HEK293 (cell line): ENCODE data around the gene OPCML.

ENCODE experiments used
- CTCF ChIA-PET: fragments of 350-600 bp; formaldehyde crosslinking; extraction: SDS; loops from one replicate; lab custom pipeline; 2021; ENCODE audit warnings: antibody characterized with exemption; lab: Yijun Ruan, JAX
- POLR2A ChIA-PET: fragments of 300-600 bp; formaldehyde crosslinking; extraction: SDS; loops from one replicate; lab custom pipeline; 2020; ENCODE audit warnings: antibody characterized with exemption, inconsistent platforms; lab: Yijun Ruan, JAX
- H3K27ac ChIP-seq: fragments of 200-500 bp; sonication (Bioruptor generic); 2 replicates; pipeline ENCODE4 v1.5.1; 2014; ENCODE audit warnings: low read depth, low read length, control low read depth, inconsistent platforms; ENCODE audit errors: extremely low read depth
- H3K36me3 ChIP-seq, 2 experiments: fragments of 200-500 bp in 1 of 2; sonication (Bioruptor generic) in 1 of 2; 1 replicate in 1 of 2; 2 replicates in 1 of 2; pipeline ENCODE4 v1.5.1; 2014 to 2017; ENCODE audit warnings: inconsistent platforms in 2 of 2, low read length in 2 of 2; ENCODE audit not compliant: control insufficient read depth in 2 of 2, insufficient read depth in 1 of 2
- H3K4me1 ChIP-seq: fragments of 200-500 bp; sonication (Bioruptor generic); 2 replicates; pipeline ENCODE4 v1.5.1; 2014; ENCODE audit warnings: mild to moderate bottlenecking, low read length, inconsistent platforms; ENCODE audit not compliant: control insufficient read depth, insufficient read depth
- H3K4me3 ChIP-seq: 2 replicates; pipeline ENCODE4 v1.5.1; 2011; ENCODE audit warnings: low read depth, mild to moderate bottlenecking, control low read depth, low read length, moderate library complexity
- H3K9me3 ChIP-seq: fragments of 200-500 bp; sonication (Bioruptor generic); 2 replicates; pipeline ENCODE4 v1.5.1; 2014; ENCODE audit warnings: low read depth, low read length, inconsistent platforms; ENCODE audit not compliant: control insufficient read depth, insufficient read depth
- FEZF1 ChIP-seq: fragments of 450-650 bp; formaldehyde crosslinking; IDR thresholded peaks from 2 replicates; pipeline ENCODE4 v1.5.1; 2016; ENCODE audit warnings: missing biosample characterization, missing genetic modification characterization
- KLF16 ChIP-seq: fragments of 450-650 bp; formaldehyde crosslinking; IDR thresholded peaks from 2 replicates; pipeline ENCODE4 v1.5.1; 2017; ENCODE audit warnings: missing biosample characterization, missing genetic modification characterization
- KLF7 ChIP-seq: fragments of 450-650 bp; formaldehyde crosslinking; IDR thresholded peaks from 2 replicates; pipeline ENCODE4 v1.5.1; 2016; ENCODE audit warnings: missing biosample characterization, missing genetic modification characterization, borderline replicate concordance
- MEIS1 ChIP-seq: sonication (generic); formaldehyde crosslinking; IDR thresholded peaks from 2 replicates; pipeline ENCODE4 v1.8.1; 2022; ENCODE audit warnings: missing genetic modification reagents, mild to moderate bottlenecking, borderline replicate concordance
- PATZ1 ChIP-seq: fragments of 450-650 bp; formaldehyde crosslinking; IDR thresholded peaks from 2 replicates; pipeline ENCODE4 v1.5.1; 2016; ENCODE audit warnings: missing biosample characterization, missing genetic modification characterization
- PRDM2 ChIP-seq: fragments of 450-650 bp; formaldehyde crosslinking; IDR thresholded peaks from 2 replicates; pipeline ENCODE4 v1.5.1; 2016; ENCODE audit warnings: missing biosample characterization, missing genetic modification characterization, borderline replicate concordance
- SP3 ChIP-seq: fragments of 450-650 bp; formaldehyde crosslinking; IDR thresholded peaks from 2 replicates; pipeline ENCODE4 v1.5.1; 2016; ENCODE audit warnings: missing biosample characterization, missing genetic modification characterization
- ZBTB21 ChIP-seq: fragments of 450-650 bp; formaldehyde crosslinking; IDR thresholded peaks from 2 replicates; pipeline ENCODE4 v1.5.1; 2017; ENCODE audit warnings: missing biosample characterization, missing genetic modification characterization
- ZBTB26 ChIP-seq: fragments of 450-650 bp; formaldehyde crosslinking; optimal IDR thresholded peaks from 2 replicates; pipeline ENCODE3; 2016; ENCODE audit warnings: missing biosample characterization, mild to moderate bottlenecking, missing genetic modification characterization
- ZBTB7A ChIP-seq: fragments of 450-650 bp; formaldehyde crosslinking; IDR thresholded peaks from 2 replicates; pipeline ENCODE4 v1.5.1; 2016; ENCODE audit warnings: low read depth, missing biosample characterization, missing genetic modification characterization
- ZFP3 ChIP-seq: fragments of 450-650 bp; formaldehyde crosslinking; IDR thresholded peaks from 2 replicates; pipeline ENCODE4 v1.5.1; 2016; ENCODE audit warnings: low read depth, missing biosample characterization, missing genetic modification characterization
- ZNF155 ChIP-seq: fragments of 450-650 bp; formaldehyde crosslinking; IDR thresholded peaks from 2 replicates; pipeline ENCODE4 v1.5.1; 2016; ENCODE audit warnings: missing biosample characterization, missing genetic modification characterization
- ZNF311 ChIP-seq: fragments of 450-650 bp; formaldehyde crosslinking; IDR thresholded peaks from 2 replicates; pipeline ENCODE4 v1.5.1; 2017; ENCODE audit warnings: missing biosample characterization, missing genetic modification characterization, borderline replicate concordance
- ZNF324 ChIP-seq: fragments of 450-650 bp; formaldehyde crosslinking; IDR thresholded peaks from 2 replicates; pipeline ENCODE4 v1.5.1; 2016; ENCODE audit warnings: missing biosample characterization, missing genetic modification characterization
- ZNF335 ChIP-seq: fragments of 450-650 bp; formaldehyde crosslinking; conservative IDR thresholded peaks from 2 replicates; pipeline ENCODE4 v1.5.1; 2016; ENCODE audit warnings: missing biosample characterization, missing genetic modification characterization
- ZNF354C ChIP-seq: fragments of 450-650 bp; formaldehyde crosslinking; IDR thresholded peaks from 2 replicates; pipeline ENCODE4 v1.5.1; 2016; ENCODE audit warnings: missing biosample characterization, missing genetic modification characterization, low read depth, borderline replicate concordance
- ZNF488 ChIP-seq: fragments of 450-650 bp; formaldehyde crosslinking; IDR thresholded peaks from 2 replicates; pipeline ENCODE4 v1.5.1; 2016; ENCODE audit warnings: missing biosample characterization, missing genetic modification characterization
- ZNF510 ChIP-seq: fragments of 450-650 bp; formaldehyde crosslinking; IDR thresholded peaks from 2 replicates; pipeline ENCODE4 v1.5.1; 2018; ENCODE audit warnings: mild to moderate bottlenecking, missing genetic modification characterization, missing biosample characterization; ENCODE audit not compliant: insufficient replicate concordance
- ZNF548 ChIP-seq: fragments of 450-650 bp; formaldehyde crosslinking; IDR thresholded peaks from 2 replicates; pipeline ENCODE4 v1.5.1; 2016; ENCODE audit warnings: missing biosample characterization, missing genetic modification characterization
- ZNF621 ChIP-seq: fragments of 450-650 bp; formaldehyde crosslinking; IDR thresholded peaks from 2 replicates; pipeline ENCODE4 v1.5.1; 2017; ENCODE audit warnings: missing biosample characterization, missing genetic modification characterization
- ZNF654 ChIP-seq: fragments of 450-650 bp; formaldehyde crosslinking; IDR thresholded peaks from 2 replicates; pipeline ENCODE4 v1.5.1; 2016; ENCODE audit warnings: low read depth, missing biosample characterization, missing genetic modification characterization
- ZNF707 ChIP-seq: fragments of 450-650 bp; formaldehyde crosslinking; IDR thresholded peaks from 2 replicates; pipeline ENCODE4 v1.5.1; 2016; ENCODE audit warnings: missing biosample characterization, missing genetic modification characterization
- ZNF843 ChIP-seq: fragments of 450-650 bp; formaldehyde crosslinking; IDR thresholded peaks from 2 replicates; pipeline ENCODE4 v1.5.1; 2016; ENCODE audit warnings: missing biosample characterization, missing genetic modification characterization
- ZSCAN23 ChIP-seq: fragments of 450-650 bp; formaldehyde crosslinking; IDR thresholded peaks from 2 replicates; pipeline ENCODE4 v1.5.1; 2016; ENCODE audit warnings: missing biosample characterization, missing genetic modification characterization

OPCML gene

GRCh38 chr11:132862137-132862536 is 670.2 kb downstream of the OPCML start (continued):
- TF ChIP-seq ZBTB26: no peak
- no peak for TF ChIP-seq ZNF335 (tag by site-specific recombination)

GRCh38 chr11:132859306-132859705 is 673.0 kb downstream of the OPCML start:
- POLR2A ChIA-PET: no interaction called here
- Histone ChIP-seq H3K4me3 (no peak overlapping the region), H3K27ac (no peak overlapping the region), H3K9me3 (no peaks in the 10 kb centered on the region)
- no peak for TF ChIP-seq KLF7 (tag by site-specific recombination)
- no peak for TF ChIP-seq ZNF654 (tag by site-specific recombination)
- no peak for TF ChIP-seq ZNF155 (tag by site-specific recombination)
- no peak for TF ChIP-seq ZNF324 (tag by site-specific recombination)
- TF ChIP-seq ZNF354C: no peak
- TF ChIP-seq ZNF707 (tag by site-specific recombination): no peak
- TF ChIP-seq MEIS1 (CRISPR knock-in tag): no peak
- TF ChIP-seq FEZF1 (tag by site-specific recombination): no peak
- no peak for TF ChIP-seq PATZ1 (tag by site-specific recombination)
- TF ChIP-seq ZSCAN23: no peak
- TF ChIP-seq, all 188 proteins: peak for 0
- CTCF ChIA-PET: interaction anchor here (1.2 to 2.2 kb wide), 2 partner anchors 18 to 82 kb away, joined by 6 to 18 read pairs; no protein-coding TSS in a partner anchor
- Histone ChIP-seq H3K4me1 (no peaks in the 10 kb centered on the region), H3K36me3 (no peaks in the 10 kb centered on the region)

- Histone ChIP-seq H3K4me3 (no peak overlapping the region), H3K4me1 (no peaks in the 10 kb centered on the region), H3K9me3 (no peaks in the 10 kb centered on the region), H3K27ac (no peak overlapping the region), H3K36me3 (no peaks in the 10 kb centered on the region)
- CTCF ChIA-PET: interaction anchor here (0.7 to 2.2 kb wide), 4 partner anchors 19 to 98 kb away, joined by 3 to 18 read pairs (median 6); no protein-coding TSS in a partner anchor
- POLR2A ChIA-PET: no interaction called here
- TF ChIP-seq PRDM2 (tag by site-specific recombination) (no peak), ZNF311 (tag by site-specific recombination) (no peak), ZBTB7A (tag by site-specific recombination) (no peak), KLF16 (tag by site-specific recombination) (no peak), SP3 (tag by site-specific recombination) (no peak), ZNF548 (tag by site-specific recombination) (no peak), KLF7 (tag by site-specific recombination) (no peak), ZNF843 (tag by site-specific recombination) (no peak), ZNF488 (tag by site-specific recombination) (no peak), ZNF621 (no peak), ZFP3 (no peak), ZBTB21 (tag by site-specific recombination) (no peak), ZNF510 (tag by site-specific recombination) (no peak)
Observed at GRCh38 chr11:132858223-132858622, 674.1 kb downstream of the OPCML start.
